GM21723 (cell line): ENCODE results near the gene AHSP.
"Not testable (repeated sequence)": the region's sequence is repeated elsewhere in the genome, so short reads cannot be mapped to it uniquely, and the experiment has no call there.

ENCODE experiments used
- ATAC-seq: cut with Tn5 transposase; IDR thresholded peaks from one replicate; pipeline ENCODE4 v1.9.1; 2021; ENCODE audit warnings: mild to moderate bottlenecking, moderate library complexity; ENCODE audit not compliant: unreplicated experiment

AHSP gene

GRCh38 chr16:31527734-31528274, at the start of gene AHSP:
AHSP (plus strand) TSS chr16:31527900; CDS start chr16:31528140, 240 bp downstream.
- no peak for ATAC-seq

- ATAC-seq = no peak
Observed at GRCh38 chr16:31478956-31479355, 48.7 kb upstream of the AHSP start.

- ATAC-seq = no peak
Observed at GRCh38 chr16:31479751-31480150, 47.9 kb upstream of the AHSP start.

- ATAC-seq = no peak
Observed at GRCh38 chr16:31480851-31481536, 46.7 kb upstream of the AHSP start.

- ATAC-seq = no peak
Observed at GRCh38 chr16:31483081-31483480, 44.6 kb upstream of the AHSP start, which contains the start of gene SLC5A2. SLC5A2 (plus strand) TSS chr16:31483123; CDS start chr16:31483137, 14 bp downstream.

- ATAC-seq = not testable (repeated sequence)
Observed at GRCh38 chr16:31484048-31484447, 43.7 kb upstream of the AHSP start.

GRCh38 chr16:31484491-31485171, 43.1 kb upstream of the AHSP start:
- ATAC-seq = no peak

GRCh38 chr16:31485571-31485970, 42.1 kb upstream of the AHSP start:
- no peak for ATAC-seq

- ATAC-seq = no peak
Observed at GRCh38 chr16:31486045-31486444, 41.7 kb upstream of the AHSP start.

- ATAC-seq = peak; percentile 18
Observed at GRCh38 chr16:31487071-31487719, 40.5 kb upstream of the AHSP start.

- peak; percentile 83 for ATAC-seq
Observed at GRCh38 chr16:31487720-31488467, 39.8 kb upstream of the AHSP start.

GRCh38 chr16:31488468-31489297, 39.0 kb upstream of the AHSP start:
- ATAC-seq = no peak

- no peak for ATAC-seq
Observed at GRCh38 chr16:31489298-31489564, 38.5 kb upstream of the AHSP start.

- no peak for ATAC-seq
Observed at GRCh38 chr16:31489616-31490584, 37.8 kb upstream of the AHSP start.

GRCh38 chr16:31491778-31492418, 35.8 kb upstream of the AHSP start:
- ATAC-seq = no peak

- ATAC-seq = no peak
Observed at GRCh38 chr16:31493506-31494125, 34.1 kb upstream of the AHSP start.

GRCh38 chr16:31496670-31497069, 31.0 kb upstream of the AHSP start:
- ATAC-seq = no peak

- ATAC-seq = no peak
Observed at GRCh38 chr16:31498493-31498892, 29.2 kb upstream of the AHSP start.
